Left renal cortex interstitium (tissue), 4 donors: ENCODE results near the gene PPP1R15B. TPM values are rescaled to one million over a fixed set of nuclear protein-coding genes. Genes with fewer than 3 reads are reported as not detected.

Experiments used
- DNase-seq, 4 donors: peaks; one replicate each; pipeline ENCODE4 v3.0.0-alpha.2; 2013; ENCODE audit warnings: low read depth in 4 of 4, low spot score in 2 of 4, missing footprints in 1 of 4
- polyA plus RNA-seq, 4 donors: library from polyadenylated mRNA; unstranded; fragments of 120-200 nt; gene quantifications; one replicate each; pipeline ENCODE4 v1.2.1, GENCODE V29; 2013; ENCODE audit not compliant: insufficient read length in 4 of 4

Gene PPP1R15B
- polyA plus RNA-seq, result 10 to 100 TPM; 35.4 to 41.5 (median 37.8) TPM

- DNase-seq, result peak; percentile 86 to 98 (median 96)
Observed at GRCh38 chr1:204411451-204412204, at the start of gene PPP1R15B. Gene PPP1R15B (minus strand): TSS chr1:204411817. CDS start chr1:204411411, 406 bp downstream.

GRCh38 chr1:204460346-204460745 is 48.7 kb upstream of the PPP1R15B start:
- no peak for DNase-seq

GRCh38 chr1:204459706-204460105 is 48.1 kb upstream of the PPP1R15B start:
- DNase-seq, result no peak

GRCh38 chr1:204457666-204458065 is 46.0 kb upstream of the PPP1R15B start:
- DNase-seq, result no peak

GRCh38 chr1:204456826-204457442 is 45.3 kb upstream of the PPP1R15B start:
- peak in 3 of 4 donors; percentile 53 to 70 (median 54) for DNase-seq

- no peak for DNase-seq
Observed at GRCh38 chr1:204455831-204456145, 44.2 kb upstream of the PPP1R15B start.

- DNase-seq, result no peak
Observed at GRCh38 chr1:204455063-204455830, 43.6 kb upstream of the PPP1R15B start.

- no peak for DNase-seq
Observed at GRCh38 chr1:204454476-204454875, 42.9 kb upstream of the PPP1R15B start.

GRCh38 chr1:204453141-204453772 is 41.6 kb upstream of the PPP1R15B start:
- no peak for DNase-seq

GRCh38 chr1:204451352-204452124 is 39.9 kb upstream of the PPP1R15B start:
- no peak for DNase-seq

GRCh38 chr1:204450461-204451257 is 39.0 kb upstream of the PPP1R15B start:
- DNase-seq, result no peak

- DNase-seq, result no peak
Observed at GRCh38 chr1:204449678-204450280, 38.2 kb upstream of the PPP1R15B start.

- no peak for DNase-seq
Observed at GRCh38 chr1:204448991-204449677, 37.5 kb upstream of the PPP1R15B start.

- DNase-seq, result no peak
Observed at GRCh38 chr1:204448344-204448964, 36.8 kb upstream of the PPP1R15B start.

GRCh38 chr1:204447736-204448135 is 36.1 kb upstream of the PPP1R15B start:
- DNase-seq, result no peak

GRCh38 chr1:204447190-204447589 is 35.6 kb upstream of the PPP1R15B start:
- no peak for DNase-seq

GRCh38 chr1:204446413-204447111 is 34.9 kb upstream of the PPP1R15B start:
- peak in 3 of 4 donors; percentile 57 to 68 (median 61) for DNase-seq
